Measurements from ENCODE around the gene PIPOX. TPM values are rescaled to one million over a fixed set of nuclear protein-coding genes. Genes with fewer than 3 reads are reported as not detected.

Gene PIPOX
- total RNA-seq, 1 donor from 2014 or later, result 3.8 TPM

- Mint-ChIP-seq H3K27me3 (peaks cover 47% of the 10 kb centered on the region), H3K4me1 (ENCODE audit: unreplicated experiment) (peaks cover 23% of the 10 kb centered on the region), H3K4me3 (no peak overlapping the region), H3K9me3 (no peaks in the 10 kb centered on the region), H3K36me3 (no peaks in the 10 kb centered on the region), H3K27ac (no peak overlapping the region)
- DNase-seq (ENCODE audit: extremely low spot score, unreplicated experiment), result no peak
- TF ChIP-seq CTCF (conservative IDR thresholded peaks at IDR 0.05), result no peak
Measured at GRCh38 chr17:29066047-29066446, 23.1 kb downstream of the PIPOX start.

DNA sequence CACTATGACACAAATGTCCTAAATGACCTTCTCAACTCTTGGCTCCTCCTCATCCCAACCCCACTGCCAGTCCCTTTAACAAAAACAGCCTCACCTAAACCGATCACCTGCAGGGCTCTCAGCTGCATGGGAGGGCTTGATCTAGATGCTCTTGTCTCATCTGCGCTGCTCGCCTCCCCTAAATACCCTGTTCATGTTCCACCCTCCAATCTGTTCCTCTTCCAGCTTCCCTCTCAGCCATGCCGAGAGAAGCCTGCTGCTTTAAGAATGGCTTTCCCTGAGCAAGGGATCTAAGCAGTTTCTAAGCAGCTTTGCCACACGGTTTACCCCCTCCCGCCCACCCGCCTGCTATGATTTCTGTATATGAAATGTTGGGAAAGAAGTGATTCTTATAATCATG, 23.7 kb downstream of the PIPOX start:
- Mint-ChIP-seq H3K27me3 (peaks cover 45% of the 10 kb centered on the region), H3K27ac (no peak overlapping the region), H3K4me1 (ENCODE audit: unreplicated experiment) (peaks cover 22% of the 10 kb centered on the region), H3K9me3 (no peaks in the 10 kb centered on the region), H3K36me3 (no peaks in the 10 kb centered on the region), H3K4me3 (no peak overlapping the region)
- TF ChIP-seq CTCF (conservative IDR thresholded peaks at IDR 0.05), result no peak
- no peak for DNase-seq (ENCODE audit: extremely low spot score, unreplicated experiment)

DNA sequence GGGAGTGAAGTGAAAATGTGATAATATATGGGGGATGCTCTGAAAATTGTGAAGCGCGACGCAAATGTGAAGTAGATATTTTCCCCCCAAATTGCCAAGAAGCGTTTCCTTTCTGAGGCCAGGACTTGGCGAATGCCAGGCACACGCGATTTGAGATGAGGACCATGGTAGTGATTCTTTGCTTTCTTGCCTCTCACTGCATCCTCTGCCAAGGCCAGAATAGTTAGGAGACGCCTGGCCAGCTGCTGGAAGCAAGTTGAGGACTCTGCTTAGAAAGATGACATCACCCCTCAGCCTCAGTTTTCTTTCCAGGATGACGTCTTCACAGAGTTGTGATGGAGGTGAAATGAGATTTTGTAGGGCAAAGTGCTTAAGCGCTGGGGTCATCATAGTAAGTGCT, 25.9 kb downstream of the PIPOX start:
- H3K4me3 Mint-ChIP-seq, result no peak overlapping the region
- no peak for DNase-seq (ENCODE audit: extremely low spot score, unreplicated experiment)
- peaks cover 41% of the 10 kb centered on the region for H3K27me3 Mint-ChIP-seq
- H3K9me3 Mint-ChIP-seq, result no peaks in the 10 kb centered on the region
- TF ChIP-seq CTCF (conservative IDR thresholded peaks at IDR 0.05), result no peak
- H3K4me1 Mint-ChIP-seq (ENCODE audit: unreplicated experiment), result peaks cover 20% of the 10 kb centered on the region
- H3K36me3 Mint-ChIP-seq, result no peaks in the 10 kb centered on the region
- no peak overlapping the region for H3K27ac Mint-ChIP-seq

DNA sequence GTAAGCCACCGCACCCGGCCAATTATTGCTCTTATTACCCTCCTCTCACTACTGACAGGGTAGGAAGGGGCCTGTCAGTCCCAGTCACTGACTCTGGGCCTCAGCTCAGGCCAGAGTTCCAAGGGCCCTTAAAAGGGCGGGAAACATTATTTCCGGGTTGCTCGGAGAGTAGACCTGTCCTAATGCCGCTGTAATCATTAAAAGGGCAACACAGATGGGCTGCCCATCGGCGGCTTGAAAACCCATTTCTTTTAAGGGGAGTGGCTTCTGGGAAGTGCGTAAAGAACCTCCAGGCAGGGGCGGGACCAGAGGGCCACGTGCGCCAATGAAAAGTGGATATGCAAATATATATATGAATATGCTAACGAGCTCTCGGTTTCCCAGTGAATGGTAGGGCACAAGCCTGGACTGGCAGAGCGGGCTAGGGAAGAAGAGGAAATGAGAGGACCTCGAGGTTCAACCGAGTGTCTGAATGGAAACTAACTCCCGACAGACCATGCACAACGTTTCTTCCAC, 26.6 kb downstream of the PIPOX start:
- Mint-ChIP-seq H3K36me3 (no peaks in the 10 kb centered on the region), H3K9me3 (no peaks in the 10 kb centered on the region), H3K4me1 (ENCODE audit: unreplicated experiment) (peaks cover 20% of the 10 kb centered on the region), H3K27me3 (peaks cover 41% of the 10 kb centered on the region), H3K4me3 (no peak overlapping the region), H3K27ac (no peak overlapping the region)
- no peak for TF ChIP-seq CTCF (conservative IDR thresholded peaks at IDR 0.05)
- DNase-seq (ENCODE audit: extremely low spot score, unreplicated experiment), result no peak

- no peak overlapping the region for H3K27ac Mint-ChIP-seq
- no peak for DNase-seq (ENCODE audit: extremely low spot score, unreplicated experiment)
- H3K4me3 Mint-ChIP-seq, result no peak overlapping the region
- no peak for TF ChIP-seq CTCF (conservative IDR thresholded peaks at IDR 0.05)
- no peaks in the 10 kb centered on the region for H3K9me3 Mint-ChIP-seq
- H3K36me3 Mint-ChIP-seq, result no peaks in the 10 kb centered on the region
- H3K27me3 Mint-ChIP-seq, result peaks cover 41% of the 10 kb centered on the region
- H3K4me1 Mint-ChIP-seq (ENCODE audit: unreplicated experiment), result peaks cover 20% of the 10 kb centered on the region
Measured at GRCh38 chr17:29070308-29070707, 27.4 kb downstream of the PIPOX start.

- no peak for TF ChIP-seq CTCF (conservative IDR thresholded peaks at IDR 0.05)
- H3K9me3 Mint-ChIP-seq, result no peaks in the 10 kb centered on the region
- H3K4me3 Mint-ChIP-seq, result no peak overlapping the region
- H3K27ac Mint-ChIP-seq, result no peak overlapping the region
- peaks cover 22% of the 10 kb centered on the region for H3K4me1 Mint-ChIP-seq (ENCODE audit: unreplicated experiment)
- DNase-seq (ENCODE audit: extremely low spot score, unreplicated experiment), result no peak
- H3K27me3 Mint-ChIP-seq, result peaks cover 41% of the 10 kb centered on the region
- no peaks in the 10 kb centered on the region for H3K36me3 Mint-ChIP-seq
Measured at GRCh38 chr17:29070781-29071180, 27.8 kb downstream of the PIPOX start.
